Neural progenitor cell (in vitro differentiated cells): ENCODE results near the gene NEDD4L. TPM values are rescaled to one million over a fixed set of nuclear protein-coding genes. Genes with fewer than 3 reads are reported as not detected.

Experiments
- DNase-seq: peaks from one replicate; pipeline ENCODE4 v3.0.0-alpha.2; 2016; ENCODE audit warnings: low spot score
- H2AFZ ChIP-seq: fragments of 200-600 bp; sonication (generic); replicated peaks from 2 replicates; pipeline ENCODE4 v1.6.1; 2016; ENCODE audit warnings: antibody characterized with exemption
- H3F3A ChIP-seq: fragments of 200-600 bp; sonication (generic); 2 replicates; pipeline ENCODE4 v1.6.1; 2016; ENCODE audit warnings: antibody characterized with exemption, low read depth
- H3K27ac ChIP-seq: fragments of 200-600 bp; sonication (generic); 2 replicates; pipeline ENCODE4 v1.5.1; 2016; ENCODE audit warnings: mild to moderate bottlenecking
- H3K27me3 ChIP-seq: fragments of 200-600 bp; sonication (generic); 2 replicates; pipeline ENCODE4 v1.6.1; 2016; ENCODE audit warnings: mild to moderate bottlenecking, moderate library complexity
- H3K36me3 ChIP-seq: fragments of 200-600 bp; sonication (generic); 2 replicates; pipeline ENCODE4 v1.5.1; 2016
- H3K4me1 ChIP-seq: fragments of 200-600 bp; sonication (generic); 2 replicates; pipeline ENCODE4 v1.6.1; 2016; ENCODE audit warnings: mixed run types
- H3K4me2 ChIP-seq: fragments of 200-600 bp; sonication (generic); 2 replicates; pipeline ENCODE4 v1.6.1; 2016
- H3K4me3 ChIP-seq: fragments of 200-600 bp; sonication (generic); 2 replicates; pipeline ENCODE4 v1.5.1; 2016
- H3K79me2 ChIP-seq: fragments of 200-600 bp; sonication (generic); 2 replicates; pipeline ENCODE4 v1.6.1; 2016; ENCODE audit warnings: low read depth
- H3K9ac ChIP-seq: fragments of 200-600 bp; sonication (generic); 2 replicates; pipeline ENCODE4 v1.6.1; 2016
- H3K9me3 ChIP-seq: fragments of 200-600 bp; sonication (generic); 2 replicates; pipeline ENCODE4 v1.5.1; 2016; ENCODE audit warnings: low read depth
- H4K20me1 ChIP-seq: fragments of 200-600 bp; sonication (generic); 2 replicates; pipeline ENCODE4 v1.6.1; 2016; ENCODE audit warnings: low read depth
- H3K27ac Mint-ChIP-seq: 3 replicates; pipeline ENCODE4 v1.8.0; 2021; ENCODE audit warnings: mixed read lengths
- H3K27me3 Mint-ChIP-seq: 2 replicates; pipeline ENCODE4 v1.8.0; 2022; ENCODE audit warnings: low read depth, mild to moderate bottlenecking, inconsistent platforms, moderate library complexity, mixed read lengths; ENCODE audit not compliant: insufficient read depth
- H3K36me3 Mint-ChIP-seq: 3 replicates; pipeline ENCODE4 v1.8.0; 2021; ENCODE audit warnings: mixed read lengths
- H3K4me1 Mint-ChIP-seq: 3 replicates; pipeline ENCODE4 v1.8.0; 2021; ENCODE audit warnings: mixed read lengths
- H3K4me3 Mint-ChIP-seq: 3 replicates; pipeline ENCODE4 v1.8.0; 2021; ENCODE audit warnings: mild to moderate bottlenecking, moderate library complexity, mixed read lengths
- H3K9me3 Mint-ChIP-seq: 3 replicates; pipeline ENCODE4 v1.8.0; 2020; ENCODE audit warnings: mixed read lengths
- EZH2 ChIP-seq: fragments of 200-600 bp; sonication (generic); IDR thresholded peaks from 2 replicates; pipeline ENCODE4 v1.6.1; 2017; ENCODE audit warnings: antibody characterized with exemption, mild to moderate bottlenecking, moderate library complexity
- EZH2phosphoT487 ChIP-seq: fragments of 200-600 bp; sonication (generic); IDR thresholded peaks from 2 replicates; pipeline ENCODE4 v1.6.1; 2017; ENCODE audit warnings: antibody characterized with exemption
- total RNA-seq: library from RNA; depleted of rRNA; stranded (reverse); fragments of >200 nt; gene quantifications from 2 replicates; pipeline ENCODE4 v1.2.3, GENCODE V29; 2015; ENCODE audit warnings: low replicate concordance
- TF ChIP-seq, protein P1 (sequence below): fragments of 200-600 bp; sonication (generic); IDR thresholded peaks from 2 replicates; pipeline ENCODE4 v1.5.1; 2017; ENCODE audit warnings: antibody characterized with exemption, mild to moderate bottlenecking

NEDD4L gene
- total RNA-seq, 1 donor from 2014 or later: 55.5 TPM

DNA sequence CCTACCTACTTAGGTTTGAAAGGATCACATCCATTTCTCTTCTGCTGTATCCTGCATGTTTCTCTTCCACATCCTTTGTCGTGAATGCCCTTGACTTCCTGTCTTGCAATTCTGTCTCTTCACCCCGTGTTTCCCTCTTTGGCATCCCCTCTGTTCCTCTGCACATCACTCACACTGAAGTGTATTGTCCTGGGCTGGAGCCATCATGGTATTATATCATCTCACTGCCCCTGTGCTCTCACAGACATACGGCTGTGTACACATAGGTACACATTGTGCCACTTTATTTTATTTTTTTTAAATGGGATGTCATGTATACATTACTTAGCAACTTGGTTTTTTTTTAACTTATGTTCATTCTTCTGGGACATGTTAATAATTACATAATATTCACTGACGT is 293.3 kb downstream of the NEDD4L start:
- no peak overlapping the region for H3K4me3 ChIP-seq
- Mint-ChIP-seq H3K27ac (no peak overlapping the region), H3K36me3 (peaks cover 13% of the 10 kb centered on the region), H3K27me3 (peaks cover 7% of the 10 kb centered on the region), H3K9me3 (no peaks in the 10 kb centered on the region), H3K4me1 (peaks cover 63% of the 10 kb centered on the region), H3K4me3 (no peak overlapping the region)
- no peak for DNase-seq
- no peaks in the 10 kb centered on the region for H3K27me3 ChIP-seq
- no peaks in the 10 kb centered on the region for H3K9me3 ChIP-seq
- no peaks in the 10 kb centered on the region for H4K20me1 ChIP-seq
- no peaks in the 10 kb centered on the region for H3K36me3 ChIP-seq
- H3K79me2 ChIP-seq: no peaks in the 10 kb centered on the region
- no peak overlapping the region for H3K27ac ChIP-seq
- H3F3A ChIP-seq: peaks cover 30% of the 10 kb centered on the region
- H3K9ac ChIP-seq: no peak overlapping the region
- no peak overlapping the region for H2AFZ ChIP-seq
- peaks cover 47% of the 10 kb centered on the region for H3K4me1 ChIP-seq
- no peak overlapping the region for H3K4me2 ChIP-seq
- TF ChIP-seq EZH2phosphoT487 (no peak), EZH2 (no peak)
- TF ChIP-seq, protein P1, sequence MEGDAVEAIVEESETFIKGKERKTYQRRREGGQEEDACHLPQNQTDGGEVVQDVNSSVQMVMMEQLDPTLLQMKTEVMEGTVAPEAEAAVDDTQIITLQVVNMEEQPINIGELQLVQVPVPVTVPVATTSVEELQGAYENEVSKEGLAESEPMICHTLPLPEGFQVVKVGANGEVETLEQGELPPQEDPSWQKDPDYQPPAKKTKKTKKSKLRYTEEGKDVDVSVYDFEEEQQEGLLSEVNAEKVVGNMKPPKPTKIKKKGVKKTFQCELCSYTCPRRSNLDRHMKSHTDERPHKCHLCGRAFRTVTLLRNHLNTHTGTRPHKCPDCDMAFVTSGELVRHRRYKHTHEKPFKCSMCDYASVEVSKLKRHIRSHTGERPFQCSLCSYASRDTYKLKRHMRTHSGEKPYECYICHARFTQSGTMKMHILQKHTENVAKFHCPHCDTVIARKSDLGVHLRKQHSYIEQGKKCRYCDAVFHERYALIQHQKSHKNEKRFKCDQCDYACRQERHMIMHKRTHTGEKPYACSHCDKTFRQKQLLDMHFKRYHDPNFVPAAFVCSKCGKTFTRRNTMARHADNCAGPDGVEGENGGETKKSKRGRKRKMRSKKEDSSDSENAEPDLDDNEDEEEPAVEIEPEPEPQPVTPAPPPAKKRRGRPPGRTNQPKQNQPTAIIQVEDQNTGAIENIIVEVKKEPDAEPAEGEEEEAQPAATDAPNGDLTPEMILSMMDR: no peak

DNA sequence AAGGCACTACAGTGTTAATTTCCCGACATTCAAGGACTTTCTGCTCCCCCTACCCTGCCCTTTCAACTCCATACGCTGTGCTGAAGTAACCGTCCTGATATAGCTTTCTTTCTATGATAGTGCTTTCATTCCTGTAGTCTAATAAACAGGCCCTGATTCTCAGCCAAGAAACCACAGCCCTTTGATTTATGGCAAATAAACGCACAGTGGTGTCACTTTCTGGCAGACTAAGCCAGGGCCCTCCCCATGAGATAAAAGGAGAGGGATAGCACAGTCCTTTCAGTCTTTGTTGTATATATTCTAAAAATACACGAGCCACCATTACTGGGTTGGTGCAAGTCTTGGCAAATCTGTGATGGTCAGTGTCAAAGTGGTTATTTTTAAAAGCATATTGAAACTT is 293.7 kb downstream of the NEDD4L start:
- H3K9ac ChIP-seq: no peak overlapping the region
- DNase-seq: no peak
- H3K4me3 ChIP-seq: no peak overlapping the region
- no peaks in the 10 kb centered on the region for H3K9me3 Mint-ChIP-seq
- H3K27me3 ChIP-seq: no peaks in the 10 kb centered on the region
- peaks cover 47% of the 10 kb centered on the region for H3K4me1 ChIP-seq
- TF ChIP-seq, protein P1: no peak
- TF ChIP-seq EZH2phosphoT487 (no peak), EZH2 (no peak)
- H3K36me3 ChIP-seq: no peaks in the 10 kb centered on the region
- peaks cover 30% of the 10 kb centered on the region for H3F3A ChIP-seq
- no peak overlapping the region for H3K27ac ChIP-seq
- H3K4me3 Mint-ChIP-seq: no peak overlapping the region
- H3K27me3 Mint-ChIP-seq: peaks cover 7% of the 10 kb centered on the region
- H3K9me3 ChIP-seq: no peaks in the 10 kb centered on the region
- H3K4me2 ChIP-seq: no peak overlapping the region
- H2AFZ ChIP-seq: no peak overlapping the region
- no peak overlapping the region for H3K27ac Mint-ChIP-seq
- no peaks in the 10 kb centered on the region for H3K79me2 ChIP-seq
- no peaks in the 10 kb centered on the region for H4K20me1 ChIP-seq
- H3K4me1 Mint-ChIP-seq: peaks cover 65% of the 10 kb centered on the region
- H3K36me3 Mint-ChIP-seq: peaks cover 15% of the 10 kb centered on the region

DNA sequence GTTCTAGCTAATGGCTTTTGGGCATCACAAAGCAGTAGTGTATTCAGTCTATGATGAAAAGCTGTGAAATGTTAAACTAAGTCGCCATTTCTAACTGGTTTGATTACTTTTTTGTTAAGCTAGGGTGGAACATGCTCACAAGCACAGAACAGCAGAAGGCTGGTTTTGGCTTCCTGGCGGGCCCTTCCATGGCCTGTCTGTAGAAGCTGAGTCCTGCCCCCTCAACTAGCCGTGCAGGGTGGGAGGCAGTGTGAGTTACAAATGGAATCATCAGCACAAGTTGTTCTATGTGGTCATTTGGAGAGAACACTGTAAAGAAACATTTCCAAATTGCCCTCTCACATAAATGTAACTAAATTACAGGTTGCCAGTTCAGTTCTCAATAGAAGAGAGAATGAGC is 294.1 kb downstream of the NEDD4L start:
- H3F3A ChIP-seq: peaks cover 30% of the 10 kb centered on the region
- peak overlapping the region; percentile 27 for H3K27ac ChIP-seq
- peaks cover 16% of the 10 kb centered on the region for H3K36me3 Mint-ChIP-seq
- peaks cover 47% of the 10 kb centered on the region for H3K4me1 ChIP-seq
- peaks cover 66% of the 10 kb centered on the region for H3K4me1 Mint-ChIP-seq
- H3K27ac Mint-ChIP-seq: peak overlapping the region; percentile 41
- no peak overlapping the region for H3K4me2 ChIP-seq
- H3K9me3 Mint-ChIP-seq: no peaks in the 10 kb centered on the region
- no peak overlapping the region for H3K4me3 ChIP-seq
- H3K27me3 Mint-ChIP-seq: peaks cover 4% of the 10 kb centered on the region
- no peaks in the 10 kb centered on the region for H3K9me3 ChIP-seq
- no peak for DNase-seq
- H3K27me3 ChIP-seq: no peaks in the 10 kb centered on the region
- no peaks in the 10 kb centered on the region for H3K36me3 ChIP-seq
- peak overlapping the region; percentile 59 for H3K4me3 Mint-ChIP-seq
- H4K20me1 ChIP-seq: no peaks in the 10 kb centered on the region
- no peak overlapping the region for H3K9ac ChIP-seq
- no peak overlapping the region for H2AFZ ChIP-seq
- H3K79me2 ChIP-seq: no peaks in the 10 kb centered on the region
- TF ChIP-seq EZH2phosphoT487 (no peak), EZH2 (no peak)
- TF ChIP-seq, protein P1: no peak
